Cardiac fibroblast (primary cell): ENCODE data around the gene DYSF.

Experiments
- DNase-seq, 2 donors: peaks; one replicate each; pipeline versions ENCODE4 v3.0.0 to v3.0.0-alpha.2; 2010; ENCODE audit warnings: low read depth in 2 of 2
- H3K4me3 ChIP-seq, 2 donors: replicated peaks in 1 of 2; 1 replicate in 1 of 2; 2 replicates in 1 of 2; pipeline ENCODE4 v1.5.1; 2011; ENCODE audit warnings: low read depth in 2 of 2, low read length in 2 of 2, mild to moderate bottlenecking in 2 of 2, moderate library complexity in 1 of 2
- CTCF ChIP-seq: IDR thresholded peaks from one replicate; pipeline ENCODE4 v1.5.1; 2011; ENCODE audit warnings: low read depth, mild to moderate bottlenecking, low read length, inconsistent platforms

DYSF gene

GRCh38 chr2:71687412-71687811 lies 234.1 kb downstream of the DYSF start:
- no peak for TF ChIP-seq CTCF

GRCh38 chr2:71688530-71688929 lies 235.2 kb downstream of the DYSF start:
- no peak for DNase-seq
- no peak for TF ChIP-seq CTCF
- H3K4me3 ChIP-seq, result no peak overlapping the region

More at GRCh38 chr2:71687412-71687811, 234.1 kb downstream of the DYSF start:
- no peak overlapping the region for H3K4me3 ChIP-seq
- DNase-seq, result no peak

GRCh38 chr2:71689393-71689792 lies 236.0 kb downstream of the DYSF start:
- H3K4me3 ChIP-seq, result no peak overlapping the region
- no peak for DNase-seq
- no peak for TF ChIP-seq CTCF

GRCh38 chr2:71689968-71690834 lies 236.8 kb downstream of the DYSF start:
- TF ChIP-seq CTCF, result no peak
- H3K4me3 ChIP-seq, result no peak overlapping the region
- no peak for DNase-seq

- no peak for DNase-seq
- no peak for TF ChIP-seq CTCF
- H3K4me3 ChIP-seq, result no peak overlapping the region
Observed at GRCh38 chr2:71690876-71691475, 237.6 kb downstream of the DYSF start.

GRCh38 chr2:71691747-71692441 lies 238.5 kb downstream of the DYSF start:
- TF ChIP-seq CTCF, result no peak
- no peak overlapping the region for H3K4me3 ChIP-seq
- peak in 1 of 2 donors; percentile 8 for DNase-seq
